Activated CD4-positive, alpha-beta memory T cell treated with anti-CD3 and anti-CD28 coated beads for 36 hours (primary cell): ENCODE data around the gene ECSCR. TPM values are rescaled to one million over a fixed set of nuclear protein-coding genes. Genes with fewer than 3 reads are reported as not detected.

Experiments
- CTCF ChIA-PET: fragments of 350-600 bp; sonication (Branson Sonifier 250); formaldehyde crosslinking; loops from one replicate; lab custom pipeline; 2021; ENCODE audit warnings: antibody characterized with exemption, inconsistent platforms; lab: Charles Lee
- POLR2A ChIA-PET: fragments of 350-600 bp; sonication (Branson Sonifier 250); formaldehyde crosslinking; loops from one replicate; lab custom pipeline; 2021; ENCODE audit warnings: antibody characterized with exemption; lab: Charles Lee
- DNase-seq: peaks from one replicate; pipeline ENCODE4 v3.0.0-alpha.2; 2020
- H3K27ac Mint-ChIP-seq: one replicate; pipeline ENCODE4 v1.8.0; 2021; ENCODE audit warnings: mixed read lengths
- H3K27me3 Mint-ChIP-seq: one replicate; pipeline ENCODE4 v1.8.0; 2021; ENCODE audit warnings: mixed read lengths
- H3K36me3 Mint-ChIP-seq: one replicate; pipeline ENCODE4 v1.8.0; 2021; ENCODE audit warnings: mixed read lengths
- H3K4me1 Mint-ChIP-seq: one replicate; pipeline ENCODE4 v1.8.0; 2021; ENCODE audit warnings: low read depth, mixed read lengths
- H3K4me3 Mint-ChIP-seq: one replicate; pipeline ENCODE4 v1.8.0; 2021; ENCODE audit warnings: mild to moderate bottlenecking, mixed read lengths
- H3K9me3 Mint-ChIP-seq: one replicate; pipeline ENCODE4 v1.8.0; 2021; ENCODE audit warnings: mixed read lengths
- intact Hi-C: fragments of 100-400 bp; cut with micrococcal nuclease; formaldehyde crosslinking; loops from one replicate; pipeline ENCODE4 v1.15.1; 2023
- total RNA-seq, 2 experiments: library from RNA; stranded (reverse); gene quantifications; one replicate each; pipeline ENCODE4 v1.2.3, GENCODE V29; 2021

ECSCR gene
- total RNA-seq, 2 experiments from 2014 or later: 3.7 to 4.2 TPM

GRCh38 chr5:139401546-139401945 is 61.0 kb downstream of the ECSCR start:
- no peak overlapping the region for H3K4me3 Mint-ChIP-seq
- peaks cover 5% of the 10 kb centered on the region for H3K36me3 Mint-ChIP-seq
- H3K27me3 Mint-ChIP-seq: no peaks in the 10 kb centered on the region
- no peak for DNase-seq
- CTCF ChIA-PET: interaction anchor here (0.8 to 4.4 kb wide), 5 partner anchors 9 to 112 kb away, joined by 3 to 37 read pairs (median 7); partner anchors contain the start of genes MZB1, PAIP2 and PROB1
- no peak overlapping the region for H3K27ac Mint-ChIP-seq
- POLR2A ChIA-PET: interaction anchor here (2.7 to 3.1 kb wide), 2 partner anchors 9 to 14 kb away, joined by 16 to 22 read pairs; no protein-coding TSS in a partner anchor
- intact Hi-C loops: loop anchor here (5.0 kb wide), 1 partner anchor 346 kb away; no protein-coding TSS in a partner anchor
- peaks cover 33% of the 10 kb centered on the region for H3K4me1 Mint-ChIP-seq
- no peaks in the 10 kb centered on the region for H3K9me3 Mint-ChIP-seq

- H3K4me1 Mint-ChIP-seq: peaks cover 32% of the 10 kb centered on the region
- no peak overlapping the region for H3K4me3 Mint-ChIP-seq
- CTCF ChIA-PET: no interaction called here
- POLR2A ChIA-PET: interaction anchor here (0.9 to 1.5 kb wide), 2 partner anchors 14 to 17 kb away, joined by 3 to 5 read pairs; no protein-coding TSS in a partner anchor
- intact Hi-C loops: loop anchor here (5.0 kb wide), 1 partner anchor 348 kb away; no protein-coding TSS in a partner anchor
- H3K36me3 Mint-ChIP-seq: peaks cover 15% of the 10 kb centered on the region
- no peaks in the 10 kb centered on the region for H3K27me3 Mint-ChIP-seq
- peak overlapping the region; percentile 50 for H3K27ac Mint-ChIP-seq
- peak; percentile 37 for DNase-seq
- H3K9me3 Mint-ChIP-seq: no peaks in the 10 kb centered on the region
Measured at GRCh38 chr5:139399501-139400121, 62.9 kb downstream of the ECSCR start.

Other genes with a start within 250 kb of the ECSCR start
- 100 to 1,000 TPM; 163 to 179 TPM for gene MATR3, start 169.0 kb downstream of the ECSCR start, total RNA-seq
- 100 to 1,000 TPM; 104 to 110 TPM for gene PAIP2, start 120.9 kb downstream of the ECSCR start, total RNA-seq
- 1 to 10 TPM; 1.0 to 1.4 TPM for gene SLC23A1, start 79.4 kb downstream of the ECSCR start, total RNA-seq
- 10 to 100 TPM; 24.0 to 26.3 TPM for gene MZB1, start 72.8 kb downstream of the ECSCR start, total RNA-seq
- gene PROB1, start 67.6 kb downstream of the ECSCR start, total RNA-seq: 1 to 10 TPM; 3.8 to 3.9 TPM
- 1 to 10 TPM; 3.7 to 5.2 TPM for gene SPATA24, start 58.7 kb downstream of the ECSCR start, total RNA-seq
- gene DNAJC18, start 23.2 kb downstream of the ECSCR start, total RNA-seq: 10 to 100 TPM; 54.1 to 56.0 TPM
- gene SMIM33, start 8.3 kb upstream of the ECSCR start, total RNA-seq: 1 to 10 TPM; 1.5 TPM
- gene STING1, start 20.0 kb upstream of the ECSCR start, total RNA-seq: 100 to 1,000 TPM; 339 to 344 TPM
- 100 to 1,000 TPM; 271 to 285 TPM for gene UBE2D2, start 98.6 kb upstream of the ECSCR start, total RNA-seq
- gene CXXC5, start 185.6 kb upstream of the ECSCR start, total RNA-seq: 1 to 10 TPM in 1 of 2 experiments, under 1 TPM in 1; 0.82 to 1.0 TPM